ENCODE results near the gene PLAAT5. TPM values are rescaled to one million over a fixed set of nuclear protein-coding genes. Genes with fewer than 3 reads are reported as not detected.
"Not testable (repeated sequence)": the region's sequence is repeated elsewhere in the genome, so short reads cannot be mapped to it uniquely, and the experiment has no call there.

The PLAAT5 gene
- total and polyA plus RNA-seq, 2 donors (not counting 3 experiments of a cell fraction or from before 2014, with no cell fraction given), result not detected

DNA sequence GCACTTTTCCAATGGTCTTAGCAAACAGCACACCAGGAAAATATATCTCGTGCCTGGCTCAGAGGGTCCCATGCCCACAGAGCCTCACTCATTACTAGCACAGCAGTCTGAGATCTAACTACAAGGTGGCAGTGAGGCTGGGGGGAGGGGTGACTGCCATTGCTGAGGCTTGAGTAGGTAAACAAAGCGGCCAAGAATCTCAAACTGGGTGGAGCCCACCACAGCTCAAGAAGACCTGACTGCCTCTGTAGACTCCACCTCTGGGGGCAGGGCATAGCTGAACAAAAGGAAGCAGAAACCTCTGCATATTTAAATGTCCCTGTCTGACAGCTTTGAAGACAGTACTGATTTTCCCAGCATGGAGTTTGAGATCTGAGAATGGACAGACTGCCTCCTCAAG lies 60.2 kb downstream of the PLAAT5 start:
- CTCF ChIA-PET; FAIRE-seq; H3K9me3 ChIP-seq (replicated peaks; ENCODE audit: control insufficient read depth, insufficient read depth, low read length); H3K27me3 ChIP-seq (ENCODE audit: control insufficient read depth in 2 of 2, insufficient read depth in 2 of 2, low read length in 2 of 2); DNase-seq (ENCODE audit: low read depth, low spot score); H3K4me1 ChIP-seq (ENCODE audit: control insufficient read depth, extremely low read depth, insufficient read depth, low read length); BruUV-seq (replicated peaks); H3K9ac ChIP-seq (replicated peaks; ENCODE audit: extremely low read depth, insufficient read depth, low read length); H2AFZ ChIP-seq (ENCODE audit: low read depth, low read length); H3K4me3 ChIP-seq (replicated peaks in 1 of 3; ENCODE audit: insufficient read depth in 1 of 3, low read depth in 1 of 3, low read length in 3 of 3); H3K27ac ChIP-seq (ENCODE audit: insufficient read depth, low read depth, low read length); POLR2A ChIA-PET; H3K9me1 ChIP-seq (replicated peaks; ENCODE audit: control insufficient read depth, extremely low read depth, insufficient read depth, low read length); intact Hi-C loops (cut with micrococcal nuclease); H3K36me3 ChIP-seq (ENCODE audit: control insufficient read depth in 2 of 2, extremely low read depth in 1 of 2, insufficient read depth in 2 of 2, low read length in 2 of 2); H4K20me1 ChIP-seq (replicated peaks; ENCODE audit: control insufficient read depth, extremely low read depth, insufficient read depth, low read length); dilution Hi-C loops (cut with MboI; ENCODE audit: extremely low pct_ligation_motif_present, low sequenced_read_pairs); H3K79me2 ChIP-seq (ENCODE audit: control insufficient read depth, insufficient read depth, low read length); H3K4me2 ChIP-seq (ENCODE audit: insufficient read depth, low read length): not testable (repeated sequence)

- DNase-seq (ENCODE audit: low read depth, low spot score) (no peak), FAIRE-seq (no peak)
- no peak for TF ChIP-seq GATA2 (IDR thresholded peaks at IDR 0.05; ENCODE audit: insufficient read depth, insufficient read length, low read depth, low read length)
- no peak for TF ChIP-seq POLR2A (IDR thresholded peaks at IDR 0.05; ENCODE audit: low read depth, low read length)
- TF ChIP-seq, protein P1, sequence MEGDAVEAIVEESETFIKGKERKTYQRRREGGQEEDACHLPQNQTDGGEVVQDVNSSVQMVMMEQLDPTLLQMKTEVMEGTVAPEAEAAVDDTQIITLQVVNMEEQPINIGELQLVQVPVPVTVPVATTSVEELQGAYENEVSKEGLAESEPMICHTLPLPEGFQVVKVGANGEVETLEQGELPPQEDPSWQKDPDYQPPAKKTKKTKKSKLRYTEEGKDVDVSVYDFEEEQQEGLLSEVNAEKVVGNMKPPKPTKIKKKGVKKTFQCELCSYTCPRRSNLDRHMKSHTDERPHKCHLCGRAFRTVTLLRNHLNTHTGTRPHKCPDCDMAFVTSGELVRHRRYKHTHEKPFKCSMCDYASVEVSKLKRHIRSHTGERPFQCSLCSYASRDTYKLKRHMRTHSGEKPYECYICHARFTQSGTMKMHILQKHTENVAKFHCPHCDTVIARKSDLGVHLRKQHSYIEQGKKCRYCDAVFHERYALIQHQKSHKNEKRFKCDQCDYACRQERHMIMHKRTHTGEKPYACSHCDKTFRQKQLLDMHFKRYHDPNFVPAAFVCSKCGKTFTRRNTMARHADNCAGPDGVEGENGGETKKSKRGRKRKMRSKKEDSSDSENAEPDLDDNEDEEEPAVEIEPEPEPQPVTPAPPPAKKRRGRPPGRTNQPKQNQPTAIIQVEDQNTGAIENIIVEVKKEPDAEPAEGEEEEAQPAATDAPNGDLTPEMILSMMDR (IDR thresholded peaks at IDR 0.05; ENCODE audit: extremely low read depth in 1 of 2, insufficient read depth in 1 of 2, low read depth in 1 of 2, low read length in 2 of 2), result no peak
- TF ChIP-seq POLR2AphosphoS5 (IDR thresholded peaks at IDR 0.05; ENCODE audit: insufficient read depth, low read depth, low read length), result no peak
- TF ChIP-seq, protein P2, sequence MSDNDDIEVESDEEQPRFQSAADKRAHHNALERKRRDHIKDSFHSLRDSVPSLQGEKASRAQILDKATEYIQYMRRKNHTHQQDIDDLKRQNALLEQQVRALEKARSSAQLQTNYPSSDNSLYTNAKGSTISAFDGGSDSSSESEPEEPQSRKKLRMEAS (IDR thresholded peaks at IDR 0.05; ENCODE audit: insufficient read depth, insufficient read length), result no peak
- TF ChIP-seq FOS (IDR thresholded peaks at IDR 0.05; ENCODE audit: borderline replicate concordance, insufficient read depth, low read length), result no peak
- no peak for TF ChIP-seq MYC (IDR thresholded peaks at IDR 0.05; ENCODE audit: low read depth, low read length)
- TF ChIP-seq JUN (IDR thresholded peaks at IDR 0.05; ENCODE audit: borderline replicate concordance, insufficient read depth, insufficient read length, low read depth), result no peak
- TF ChIP-seq EZH2 (IDR thresholded peaks at IDR 0.05; ENCODE audit: borderline replicate concordance, low read depth, low read length, severe bottlenecking), result no peak
- H3K36me3 ChIP-seq (ENCODE audit: control insufficient read depth in 2 of 2, extremely low read depth in 1 of 2, insufficient read depth in 2 of 2, low read length in 2 of 2), result no peaks in the 10 kb centered on the region
- no peak overlapping the region for H3K4me2 ChIP-seq (ENCODE audit: insufficient read depth, low read length)
- POLR2A ChIA-PET, result no interaction called here
- CTCF ChIA-PET, result no interaction called here
- H3K9me3 ChIP-seq (replicated peaks; ENCODE audit: control insufficient read depth, insufficient read depth, low read length), result no peaks in the 10 kb centered on the region
- no peaks in the 10 kb centered on the region for H3K27me3 ChIP-seq (ENCODE audit: control insufficient read depth in 2 of 2, insufficient read depth in 2 of 2, low read length in 2 of 2)
- H3K9me1 ChIP-seq (replicated peaks; ENCODE audit: control insufficient read depth, extremely low read depth, insufficient read depth, low read length), result no peaks in the 10 kb centered on the region
- BruUV-seq (replicated peaks), result no TSS peak
- H3K9ac ChIP-seq (replicated peaks; ENCODE audit: extremely low read depth, insufficient read depth, low read length), result no peak overlapping the region
- no peak overlapping the region for H2AFZ ChIP-seq (ENCODE audit: low read depth, low read length)
- H4K20me1 ChIP-seq (replicated peaks; ENCODE audit: control insufficient read depth, extremely low read depth, insufficient read depth, low read length), result no peaks in the 10 kb centered on the region
- intact Hi-C loops (cut with micrococcal nuclease) (no loop called here), dilution Hi-C loops (cut with MboI; ENCODE audit: extremely low pct_ligation_motif_present, low sequenced_read_pairs) (no loop called here)
- no peaks in the 10 kb centered on the region for H3K79me2 ChIP-seq (ENCODE audit: control insufficient read depth, insufficient read depth, low read length)
- H3K27ac ChIP-seq (ENCODE audit: insufficient read depth, low read depth, low read length), result no peak overlapping the region
- H3K4me3 ChIP-seq (replicated peaks in 1 of 3; ENCODE audit: insufficient read depth in 1 of 3, low read depth in 1 of 3, low read length in 3 of 3), result no peak overlapping the region
- no peaks in the 10 kb centered on the region for H3K4me1 ChIP-seq (ENCODE audit: control insufficient read depth, extremely low read depth, insufficient read depth, low read length)
Observed at GRCh38 chr11:63427971-63428508, 62.9 kb downstream of the PLAAT5 start.
